GM12873 (cell line): ENCODE measurements around the gene TBC1D22A.
A peak's percentile ranks its signal among the peaks of the same experiment; 100 is the strongest.

ENCODE experiments used
- TF ChIP-seq, protein P1 (sequence below): IDR thresholded peaks from 2 replicates; pipeline ENCODE4 v1.5.1; 2012; ENCODE audit warnings: low read depth, mild to moderate bottlenecking, moderate library complexity, low read length, control low read depth; ENCODE audit not compliant: insufficient read depth; ENCODE audit errors: missing control alignments

Gene TBC1D22A

GRCh38 chr22:46829941-46830715 is 67.7 kb downstream of the TBC1D22A start:
- TF ChIP-seq, protein P1, sequence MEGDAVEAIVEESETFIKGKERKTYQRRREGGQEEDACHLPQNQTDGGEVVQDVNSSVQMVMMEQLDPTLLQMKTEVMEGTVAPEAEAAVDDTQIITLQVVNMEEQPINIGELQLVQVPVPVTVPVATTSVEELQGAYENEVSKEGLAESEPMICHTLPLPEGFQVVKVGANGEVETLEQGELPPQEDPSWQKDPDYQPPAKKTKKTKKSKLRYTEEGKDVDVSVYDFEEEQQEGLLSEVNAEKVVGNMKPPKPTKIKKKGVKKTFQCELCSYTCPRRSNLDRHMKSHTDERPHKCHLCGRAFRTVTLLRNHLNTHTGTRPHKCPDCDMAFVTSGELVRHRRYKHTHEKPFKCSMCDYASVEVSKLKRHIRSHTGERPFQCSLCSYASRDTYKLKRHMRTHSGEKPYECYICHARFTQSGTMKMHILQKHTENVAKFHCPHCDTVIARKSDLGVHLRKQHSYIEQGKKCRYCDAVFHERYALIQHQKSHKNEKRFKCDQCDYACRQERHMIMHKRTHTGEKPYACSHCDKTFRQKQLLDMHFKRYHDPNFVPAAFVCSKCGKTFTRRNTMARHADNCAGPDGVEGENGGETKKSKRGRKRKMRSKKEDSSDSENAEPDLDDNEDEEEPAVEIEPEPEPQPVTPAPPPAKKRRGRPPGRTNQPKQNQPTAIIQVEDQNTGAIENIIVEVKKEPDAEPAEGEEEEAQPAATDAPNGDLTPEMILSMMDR = no peak

- TF ChIP-seq, protein P1 = no peak
Observed at GRCh38 chr22:46830841-46831240, 68.4 kb downstream of the TBC1D22A start.

DNA sequence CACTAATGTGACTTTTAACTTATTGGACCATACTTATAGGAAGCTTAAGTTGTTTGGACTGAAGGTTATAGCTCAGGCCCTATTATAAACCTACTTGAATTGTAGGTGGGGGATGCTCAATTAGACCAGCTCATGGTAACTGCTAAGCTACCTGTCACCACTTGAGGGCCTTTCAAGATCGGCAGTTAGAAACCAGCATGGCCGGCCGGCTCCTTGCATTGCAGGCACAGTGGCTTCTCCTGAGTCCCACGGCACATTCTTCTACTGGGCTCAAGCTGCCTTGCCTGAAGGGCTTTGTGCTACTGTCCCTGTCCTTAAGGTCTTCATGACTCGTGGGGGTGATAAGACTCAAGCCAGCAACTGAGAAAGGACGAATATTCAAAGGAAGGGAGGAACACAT is 70.8 kb downstream of the TBC1D22A start:
- TF ChIP-seq, protein P1 = peak; percentile 14

- TF ChIP-seq, protein P1 = no peak
Observed at GRCh38 chr22:46834021-46834737, 71.7 kb downstream of the TBC1D22A start.

GRCh38 chr22:46835288-46835687 is 72.8 kb downstream of the TBC1D22A start:
- TF ChIP-seq, protein P1 = no peak

- TF ChIP-seq, protein P1 = no peak
Observed at GRCh38 chr22:46835693-46836092, 73.2 kb downstream of the TBC1D22A start.

GRCh38 chr22:46841522-46841921 is 79.1 kb downstream of the TBC1D22A start:
- TF ChIP-seq, protein P1 = no peak
